Progenitor cell of endocrine pancreas (in vitro differentiated cells): ENCODE results near the gene RPTOR. TPM values are rescaled to one million over a fixed set of nuclear protein-coding genes. Genes with fewer than 3 reads are reported as not detected.

ENCODE experiments used
- DNase-seq: peaks from one replicate; pipeline ENCODE4 v3.0.0; 2021; ENCODE audit warnings: low spot score; ENCODE audit not compliant: unreplicated experiment
- H3K27ac Mint-ChIP-seq: 2 replicates; pipeline ENCODE4 v1.8.0; 2021; ENCODE audit warnings: mild to moderate bottlenecking, moderate library complexity, mixed read lengths
- H3K27me3 Mint-ChIP-seq: 2 replicates; pipeline ENCODE4 v1.8.0; 2021; ENCODE audit warnings: mixed read lengths
- H3K36me3 Mint-ChIP-seq: 2 replicates; pipeline ENCODE4 v1.8.0; 2022; ENCODE audit warnings: mixed read lengths; ENCODE audit not compliant: insufficient read depth
- H3K4me1 Mint-ChIP-seq: 2 replicates; pipeline ENCODE4 v1.8.0; 2021; ENCODE audit warnings: low read depth, mixed read lengths
- H3K4me3 Mint-ChIP-seq: 2 replicates; pipeline ENCODE4 v1.8.0; 2021; ENCODE audit warnings: low read depth, mild to moderate bottlenecking, moderate library complexity, mixed read lengths
- H3K9me3 Mint-ChIP-seq: 2 replicates; pipeline ENCODE4 v1.8.0; 2021; ENCODE audit warnings: low read depth, mixed read lengths
- CTCF ChIP-seq: fragments of 200-600 bp; sonication (generic); IDR thresholded peaks from one replicate; pipeline ENCODE4 v1.5.0; 2021; ENCODE audit warnings: antibody characterized with exemption, mild to moderate bottlenecking; ENCODE audit not compliant: unreplicated experiment
- total RNA-seq: library from RNA; stranded (reverse); gene quantifications from 2 replicates; pipeline ENCODE4 v1.2.1, GENCODE V29; 2021

RPTOR gene
- total RNA-seq, 1 donor from 2014 or later, result 40.0 TPM

GRCh38 chr17:80817861-80818260 is 273.2 kb downstream of the RPTOR start:
- Mint-ChIP-seq H3K36me3 (peaks cover 2% of the 10 kb centered on the region), H3K4me3 (no peak overlapping the region), H3K4me1 (peaks cover 7% of the 10 kb centered on the region), H3K27ac (peak overlapping the region; percentile 39), H3K27me3 (no peaks in the 10 kb centered on the region), H3K9me3 (no peaks in the 10 kb centered on the region)
- DNase-seq, result no peak
- TF ChIP-seq CTCF, result no peak

DNA sequence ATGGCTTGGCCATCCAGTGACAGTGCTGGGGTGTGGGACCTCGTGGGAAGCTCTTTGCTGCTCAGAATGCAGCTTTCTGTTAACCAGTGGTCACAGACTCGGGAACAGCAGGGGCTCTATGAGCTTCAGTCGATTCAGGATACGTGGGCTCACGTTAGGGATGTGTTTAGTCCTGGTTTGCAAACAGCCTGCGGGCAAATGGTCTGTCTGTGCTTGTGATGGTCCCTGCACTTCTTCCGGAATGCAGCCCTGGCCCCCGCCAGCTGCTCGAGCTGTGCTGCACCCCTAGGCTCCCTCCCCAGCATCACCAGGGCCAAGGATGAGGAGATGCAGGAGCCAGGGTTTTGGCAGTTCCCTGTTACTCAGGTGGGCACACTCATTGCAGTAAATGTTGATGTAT is 274.2 kb downstream of the RPTOR start:
- Mint-ChIP-seq H3K9me3 (no peaks in the 10 kb centered on the region), H3K4me1 (peaks cover 7% of the 10 kb centered on the region), H3K27ac (no peak overlapping the region), H3K27me3 (no peaks in the 10 kb centered on the region), H3K36me3 (peaks cover 2% of the 10 kb centered on the region), H3K4me3 (no peak overlapping the region)
- no peak for TF ChIP-seq CTCF
- DNase-seq, result no peak

GRCh38 chr17:80819422-80820164 is 275.0 kb downstream of the RPTOR start:
- peaks cover 2% of the 10 kb centered on the region for H3K36me3 Mint-ChIP-seq
- H3K9me3 Mint-ChIP-seq, result no peaks in the 10 kb centered on the region
- no peak for TF ChIP-seq CTCF
- no peak overlapping the region for H3K27ac Mint-ChIP-seq
- no peak for DNase-seq
- no peaks in the 10 kb centered on the region for H3K27me3 Mint-ChIP-seq
- peaks cover 7% of the 10 kb centered on the region for H3K4me1 Mint-ChIP-seq
- H3K4me3 Mint-ChIP-seq, result no peak overlapping the region

- peaks cover 7% of the 10 kb centered on the region for H3K4me1 Mint-ChIP-seq
- H3K9me3 Mint-ChIP-seq, result no peaks in the 10 kb centered on the region
- DNase-seq, result no peak
- H3K36me3 Mint-ChIP-seq, result peaks cover 2% of the 10 kb centered on the region
- TF ChIP-seq CTCF, result no peak
- no peak overlapping the region for H3K27ac Mint-ChIP-seq
- H3K4me3 Mint-ChIP-seq, result no peak overlapping the region
- no peaks in the 10 kb centered on the region for H3K27me3 Mint-ChIP-seq
Observed at GRCh38 chr17:80820331-80820730, 275.7 kb downstream of the RPTOR start.

GRCh38 chr17:80821546-80821945 is 276.9 kb downstream of the RPTOR start:
- Mint-ChIP-seq H3K27ac (peak overlapping the region; percentile 17), H3K4me1 (peaks cover 7% of the 10 kb centered on the region), H3K36me3 (peaks cover 2% of the 10 kb centered on the region), H3K4me3 (no peak overlapping the region), H3K9me3 (no peaks in the 10 kb centered on the region), H3K27me3 (no peaks in the 10 kb centered on the region)
- TF ChIP-seq CTCF, result no peak
- DNase-seq, result no peak
